ENCODE data around the gene AIFM1.

Gene AIFM1

DNA sequence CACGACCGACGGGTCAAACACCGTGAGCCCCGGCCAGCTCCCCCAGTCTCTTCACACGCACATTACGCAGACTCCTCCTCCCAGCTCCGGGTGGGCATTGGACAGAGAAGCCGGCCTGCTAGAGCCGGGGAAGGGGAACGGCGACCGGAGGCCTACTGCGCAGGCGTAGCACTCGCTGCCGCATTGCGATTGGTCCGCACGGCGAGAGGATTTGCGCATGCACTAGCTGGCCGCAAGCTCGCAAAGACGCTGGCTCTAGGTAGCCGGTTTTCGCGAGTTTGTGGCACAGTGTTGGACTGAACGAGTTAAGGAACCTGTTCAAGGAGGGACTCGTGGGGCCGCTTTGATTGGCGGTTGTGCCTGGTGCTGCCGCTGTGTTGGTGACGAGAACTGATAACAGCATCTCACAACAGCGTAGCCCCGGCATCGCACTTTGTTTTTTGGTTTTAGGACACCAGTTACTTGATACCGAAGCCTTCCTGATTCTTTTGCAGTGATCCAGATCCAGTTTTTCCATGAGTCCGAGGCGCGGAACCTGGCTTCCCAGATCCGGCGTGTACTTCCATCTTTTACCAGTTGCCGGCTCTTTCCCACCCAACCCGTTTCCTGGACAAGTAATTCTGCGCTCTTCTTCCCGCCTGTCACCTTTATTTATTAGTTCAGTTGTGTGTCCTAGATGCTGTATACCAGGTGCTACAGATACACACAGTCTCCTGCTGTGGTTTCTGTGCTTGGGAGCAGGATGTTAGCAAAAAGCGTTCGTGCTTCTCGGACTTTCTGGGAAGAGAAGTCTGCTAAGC lies at the start of gene AIFM1:
AIFM1 (minus strand) TSS at position 139 of the 800 bp plus-strand sequence. CDS start 185 bp downstream, outside the sequence.
- peak; percentile 39 to 90 (median 82) for DNase-seq

DNA sequence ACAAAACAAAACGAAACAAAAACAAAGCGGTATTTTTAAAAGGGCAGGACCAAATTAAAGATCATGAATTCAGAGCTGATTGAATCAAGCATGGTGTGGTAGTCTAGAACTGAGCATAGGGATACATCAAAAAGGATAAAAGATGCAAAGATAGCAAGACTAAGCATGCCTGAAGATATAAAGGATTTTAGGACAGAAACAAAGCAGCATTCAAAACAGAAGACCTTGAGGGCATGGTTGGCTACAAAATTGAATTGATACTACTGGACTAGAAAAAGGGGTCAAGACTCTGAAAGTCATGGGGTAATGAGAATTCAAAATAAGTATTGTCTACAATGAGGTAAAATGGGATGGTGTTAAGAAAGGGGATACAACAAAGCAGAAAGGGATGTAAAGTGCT lies 47.7 kb upstream of the AIFM1 start:
- DNase-seq: no peak

DNA sequence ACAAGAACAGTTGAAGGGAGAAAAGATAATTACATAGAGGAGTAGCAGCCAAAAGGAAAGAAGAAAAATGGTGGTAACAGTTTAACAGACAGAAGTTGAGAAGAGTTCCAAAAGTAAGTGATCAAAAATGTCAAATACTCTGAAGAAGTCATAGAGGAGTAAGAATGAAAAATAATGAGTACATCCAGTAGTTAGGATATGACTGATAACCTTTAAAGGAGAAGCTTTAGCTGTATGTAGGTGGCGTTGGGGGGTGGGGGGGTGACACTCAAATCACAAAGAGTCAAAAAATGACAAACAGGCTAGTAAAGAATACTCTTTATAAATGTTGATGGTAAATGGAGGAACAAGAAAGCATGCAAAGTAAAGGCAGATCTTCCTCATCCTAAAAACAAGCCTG lies 46.7 kb upstream of the AIFM1 start:
- no peak for DNase-seq

DNA sequence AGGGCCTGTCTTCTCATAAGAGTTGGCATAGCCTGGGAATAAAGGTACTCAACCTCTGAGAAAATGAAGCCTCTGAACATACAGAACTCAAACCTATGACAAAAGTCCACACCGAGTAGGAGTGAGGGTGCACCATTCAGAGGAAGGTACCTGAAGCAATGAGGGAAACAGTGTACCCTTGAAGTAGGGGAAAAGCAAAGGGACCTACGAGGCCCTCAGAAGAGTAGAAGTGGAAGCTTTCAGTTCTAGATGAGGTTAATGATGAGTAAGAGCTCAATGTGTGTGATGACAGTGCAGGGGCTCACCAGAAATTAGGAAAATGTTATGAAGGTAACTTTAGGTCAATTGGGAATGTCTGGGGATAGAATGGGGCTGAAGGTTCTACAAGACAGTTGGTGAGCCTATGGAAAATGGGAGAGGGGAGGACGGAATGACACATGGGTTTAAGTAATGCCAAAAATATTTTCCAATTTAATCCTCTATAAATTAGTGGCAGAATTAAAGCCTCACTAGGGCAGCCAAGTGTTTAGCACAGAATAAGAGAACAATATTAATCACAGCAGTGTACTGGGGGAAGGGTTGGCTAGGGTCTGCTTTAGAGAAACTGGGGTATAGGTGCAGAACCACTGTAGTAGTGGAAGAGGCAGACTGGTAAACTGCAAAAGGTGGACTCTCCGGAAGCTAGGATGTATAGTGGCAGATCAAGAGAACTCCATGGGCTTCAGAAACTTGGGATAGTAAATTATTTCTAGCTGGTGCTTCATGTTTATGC lies 46.0 kb upstream of the AIFM1 start:
- no peak for DNase-seq

DNA sequence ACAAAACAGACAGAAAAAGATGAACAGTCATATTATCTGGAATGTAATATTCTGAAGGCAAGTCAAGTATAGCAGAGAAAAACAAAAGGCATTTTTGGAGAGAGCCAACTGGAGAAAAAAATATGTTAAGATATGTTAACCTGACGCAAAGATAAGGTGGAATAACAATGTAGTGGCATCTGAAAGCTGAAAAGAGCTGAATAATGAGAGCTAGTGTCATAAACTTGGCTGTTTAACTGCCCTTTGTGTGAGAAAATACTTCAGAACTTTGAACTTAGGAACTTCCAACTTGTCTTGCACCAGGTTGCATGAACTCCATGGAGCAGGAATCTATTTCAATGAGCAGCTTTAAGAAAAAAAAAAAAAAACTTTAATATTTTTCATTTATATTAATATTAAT lies 39.0 kb upstream of the AIFM1 start:
- DNase-seq: no peak

DNA sequence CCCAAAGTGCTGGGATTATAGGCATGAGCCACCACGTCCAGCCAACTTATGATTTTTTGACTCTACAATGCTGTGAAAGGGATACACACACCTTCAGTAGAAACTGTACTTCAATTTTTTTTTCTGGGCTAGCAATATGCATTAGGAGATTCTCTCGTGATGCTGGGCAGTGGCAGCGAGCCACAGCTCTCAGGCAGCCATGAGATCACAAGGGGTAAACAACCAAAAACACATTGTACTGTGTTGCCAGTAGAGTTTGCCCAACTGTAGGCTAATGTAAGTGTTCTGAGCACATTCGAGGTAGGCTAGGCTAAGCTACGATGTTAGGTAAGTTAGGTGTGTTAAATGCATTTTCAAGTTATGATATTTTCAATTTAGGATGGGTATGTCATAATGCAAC lies 31.8 kb upstream of the AIFM1 start:
- no peak for DNase-seq

DNA sequence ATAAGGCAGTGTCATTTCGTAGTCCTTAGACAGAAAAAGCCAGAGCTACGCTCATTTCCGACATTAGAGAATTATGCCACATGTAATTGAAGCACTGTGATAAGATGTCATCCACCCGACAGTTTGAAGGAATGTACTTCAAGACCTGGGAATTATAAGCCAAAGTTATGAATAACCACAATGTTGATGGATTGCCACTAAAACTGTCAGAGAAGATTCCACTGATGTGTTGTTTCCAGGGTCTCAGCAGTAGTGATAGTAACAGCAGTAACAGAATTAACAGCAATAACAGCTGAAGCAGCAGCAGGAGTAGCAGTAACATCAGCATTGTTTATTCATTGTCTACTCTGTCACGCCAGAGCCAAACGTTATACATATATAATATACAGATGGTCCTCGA lies 30.8 kb upstream of the AIFM1 start:
- DNase-seq: no peak

DNA sequence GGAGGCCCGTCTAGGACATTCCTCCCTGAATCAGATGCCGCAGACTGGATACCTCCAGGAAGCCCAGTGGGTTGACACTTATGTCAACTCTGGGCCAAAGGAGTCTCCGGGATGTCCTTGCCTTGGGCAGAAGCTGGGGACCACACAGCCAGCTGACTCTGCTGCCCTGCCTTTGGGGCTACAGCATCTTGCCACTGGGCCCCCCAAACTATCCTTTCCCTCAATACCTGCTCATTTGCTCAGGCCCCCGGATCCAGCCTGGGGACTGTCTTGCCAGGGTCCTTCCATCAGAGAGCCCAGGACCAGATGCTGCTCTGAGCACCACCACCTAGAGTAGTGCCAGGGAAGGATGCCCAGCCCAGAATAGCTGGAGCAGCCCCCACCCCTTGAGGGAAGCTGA lies 25.2 kb upstream of the AIFM1 start:
- DNase-seq: no peak

DNA sequence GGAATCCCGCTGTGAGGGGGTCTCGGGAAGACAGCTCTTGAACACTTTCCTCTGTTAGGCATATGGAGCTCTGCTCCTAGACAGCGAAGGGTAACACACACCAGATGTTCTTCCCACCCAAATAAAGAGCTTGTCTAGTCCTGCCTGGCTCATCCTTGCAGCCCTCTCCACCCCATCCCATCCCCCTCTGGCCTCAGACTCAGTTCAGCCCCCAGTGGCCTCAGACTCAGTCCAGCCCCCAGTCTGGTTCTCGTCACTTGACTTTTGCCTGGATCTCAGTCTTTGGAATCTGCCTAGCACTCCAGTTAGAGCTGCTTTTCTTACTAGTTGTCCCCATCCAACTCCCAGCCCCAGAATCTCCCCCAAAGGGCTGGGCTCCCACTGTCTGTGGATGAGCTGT lies 21.0 kb upstream of the AIFM1 start:
- DNase-seq: no peak

DNA sequence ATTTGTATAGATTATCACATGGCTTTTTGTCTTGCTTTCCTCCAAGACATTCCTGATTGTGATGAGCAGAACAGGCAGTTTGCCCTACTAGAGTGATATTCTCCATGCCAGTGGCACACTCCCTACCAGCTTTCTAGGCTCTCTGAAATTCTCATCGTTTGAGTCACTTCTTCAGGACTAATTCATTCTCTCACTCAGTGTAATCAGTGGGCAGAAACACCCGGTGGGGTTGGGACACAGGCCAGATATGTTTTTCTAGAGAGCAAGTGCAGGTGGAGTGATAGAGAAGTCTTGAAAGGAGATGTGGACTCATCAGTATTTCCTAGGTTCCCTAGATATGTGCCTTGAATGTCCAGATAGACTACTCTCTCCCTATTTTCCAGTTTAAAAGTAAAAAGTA lies 19.2 kb upstream of the AIFM1 start:
- DNase-seq: no peak

DNA sequence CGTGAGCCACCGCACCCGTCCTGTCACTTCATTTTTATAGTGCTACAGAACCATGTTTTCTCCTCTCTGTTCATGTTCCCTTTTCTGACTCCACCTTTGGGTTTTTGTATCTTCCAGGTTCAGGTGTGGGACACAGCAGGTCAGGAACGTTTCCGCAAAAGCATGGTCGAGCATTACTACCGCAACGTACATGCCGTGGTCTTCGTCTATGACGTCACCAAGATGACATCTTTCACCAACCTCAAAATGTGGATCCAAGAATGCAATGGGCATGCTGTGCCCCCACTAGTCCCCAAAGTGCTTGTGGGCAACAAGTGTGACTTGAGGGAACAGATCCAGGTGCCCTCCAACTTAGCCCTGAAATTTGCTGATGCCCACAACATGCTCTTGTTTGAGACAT lies 18.5 kb upstream of the AIFM1 start:
- no peak for DNase-seq

DNA sequence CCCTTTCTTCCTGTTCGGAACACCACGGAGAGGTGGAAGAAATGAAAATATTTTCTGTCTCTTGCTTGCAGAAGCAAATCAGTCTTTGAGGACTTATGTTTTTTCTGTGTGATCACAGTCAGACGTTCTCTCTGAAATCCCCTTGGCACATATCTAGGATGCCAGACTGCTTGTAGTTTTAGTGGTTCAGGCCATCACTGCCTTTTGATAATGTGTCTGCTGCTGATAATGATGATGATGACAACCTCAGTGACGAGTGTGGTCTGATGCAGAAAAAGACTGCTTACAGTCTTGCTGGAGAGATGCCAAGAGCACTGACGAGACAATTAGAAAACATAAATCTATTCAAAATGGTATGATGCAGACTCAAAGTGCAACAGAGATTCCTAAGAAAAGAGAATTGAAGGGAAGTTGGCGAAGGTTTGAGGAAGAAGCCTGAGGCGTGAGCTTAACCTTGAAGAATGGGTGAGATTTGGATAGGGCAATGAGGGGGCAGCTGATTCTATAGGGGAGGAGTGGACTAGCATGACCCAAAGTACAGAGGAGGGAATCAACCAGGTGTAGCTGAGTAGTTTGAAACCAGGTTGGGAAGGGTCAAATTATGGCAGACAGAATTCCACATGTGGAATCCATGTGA lies 14.1 kb upstream of the AIFM1 start:
- DNase-seq: peak in 2 of 58 donors; percentile 11 to 21

DNA sequence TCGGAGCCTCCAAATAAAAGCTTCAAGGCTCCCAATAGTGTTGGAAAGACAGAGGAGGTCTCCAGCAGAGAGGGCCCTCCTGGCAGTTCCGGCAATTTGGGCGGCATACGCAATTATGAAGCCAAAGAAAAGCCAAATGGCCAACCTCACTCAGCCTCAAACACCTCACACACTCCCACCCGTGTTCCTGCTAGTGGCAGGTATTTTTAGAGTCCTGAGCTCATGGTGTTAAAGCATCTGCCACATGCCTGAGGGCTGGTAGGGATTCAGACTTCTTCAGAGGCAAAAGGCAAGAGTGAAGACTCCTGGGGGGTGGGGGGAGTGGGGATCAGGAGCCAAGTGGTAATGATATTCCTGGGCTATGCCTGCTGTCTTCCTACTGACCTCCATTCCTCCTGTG lies 13.5 kb upstream of the AIFM1 start:
- peak in 29 of 58 donors; percentile 1 to 45 (median 8) for DNase-seq

DNA sequence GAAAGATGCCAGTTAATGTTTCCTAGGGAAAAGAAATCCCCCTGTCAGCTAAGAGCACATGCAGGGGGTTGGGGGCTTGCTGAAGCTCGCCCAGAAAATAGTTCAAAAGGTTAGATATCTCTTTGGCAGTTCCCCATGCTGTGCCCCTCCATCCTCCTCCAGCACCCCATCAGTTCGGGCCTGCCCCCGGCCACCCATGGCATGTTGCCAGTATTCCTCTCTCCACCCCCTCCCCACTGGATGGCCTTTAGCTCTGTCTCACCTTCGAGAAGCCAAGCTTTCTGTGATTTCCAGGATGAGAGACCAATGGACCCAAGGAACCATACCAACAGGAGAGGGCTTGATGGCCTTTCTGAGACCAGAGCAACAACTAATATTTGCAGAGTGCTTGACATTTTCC lies 11.3 kb upstream of the AIFM1 start:
- no peak for DNase-seq

DNA sequence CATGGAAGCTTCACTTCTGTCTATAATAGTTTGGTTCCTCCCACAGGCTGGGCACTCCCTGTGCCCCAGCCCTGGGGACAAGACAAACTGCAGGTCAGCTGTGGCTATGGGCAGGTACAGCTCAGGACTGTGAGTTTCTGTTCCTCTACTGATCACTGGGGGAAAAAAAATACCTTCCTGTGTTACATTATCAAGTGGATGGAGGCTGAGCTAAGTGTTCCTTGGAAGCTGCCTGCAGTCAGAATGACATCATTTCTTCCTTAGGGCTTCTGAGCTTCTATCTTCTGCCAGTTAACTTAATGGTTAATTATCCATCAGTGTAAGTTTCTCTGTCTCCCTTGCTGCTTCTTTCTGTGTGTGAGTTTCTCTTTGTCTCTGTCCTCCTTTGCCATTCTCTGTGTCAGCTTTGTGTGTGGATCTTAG lies 10.7 kb upstream of the AIFM1 start:
- no peak for DNase-seq

DNA sequence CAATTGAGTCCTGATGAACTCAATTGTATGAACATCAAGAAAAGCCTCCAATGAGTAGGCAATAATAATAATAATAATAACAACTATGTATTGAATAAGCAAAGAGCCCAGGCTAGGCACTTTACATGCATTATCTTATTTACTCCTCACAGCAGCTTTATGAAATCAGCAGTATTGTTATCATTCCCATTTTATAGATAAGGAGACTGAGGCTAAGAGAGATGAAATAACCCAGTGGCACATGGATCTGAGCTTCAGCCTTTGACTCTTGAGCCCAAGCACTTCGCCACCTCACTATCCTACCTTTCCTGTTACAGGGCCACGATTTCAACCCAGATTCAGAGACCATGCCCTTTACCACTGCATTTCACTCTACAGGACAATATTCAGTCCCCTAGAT lies 9.3 kb upstream of the AIFM1 start:
- no peak for DNase-seq

DNA sequence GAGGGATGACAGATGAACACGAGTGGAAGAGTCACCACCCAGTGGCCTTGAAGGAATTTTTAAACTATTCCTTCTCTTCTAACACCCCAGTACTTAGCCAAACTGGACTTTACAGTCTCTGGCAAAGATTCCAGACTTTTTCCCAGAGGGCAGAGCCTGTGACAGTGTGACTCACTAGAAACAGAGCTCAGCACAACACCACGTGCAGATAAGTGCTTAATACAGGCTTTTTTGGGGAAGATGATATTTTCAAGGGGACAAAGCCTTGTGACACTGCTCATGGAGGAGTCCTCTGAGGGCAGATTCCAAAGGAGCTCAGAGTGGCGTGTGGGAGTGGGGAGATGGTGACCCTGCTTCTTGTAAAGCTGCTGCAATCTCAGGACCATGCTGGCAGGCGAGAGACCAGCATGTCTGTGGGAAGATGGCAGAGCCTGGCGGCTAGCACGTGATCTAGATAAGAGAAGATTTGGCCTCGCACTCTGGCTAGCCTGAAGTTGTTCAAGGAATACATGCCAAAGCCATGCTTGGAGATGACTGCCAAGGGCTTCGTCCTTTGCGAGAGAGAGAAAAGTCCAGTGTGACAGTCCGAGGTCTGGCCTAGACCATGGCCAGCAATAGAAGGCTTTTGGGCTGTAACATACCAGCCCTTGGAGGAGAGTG lies 8.5 kb upstream of the AIFM1 start:
- DNase-seq: peak in 11 of 58 donors; percentile 0 to 28 (median 3)

DNA sequence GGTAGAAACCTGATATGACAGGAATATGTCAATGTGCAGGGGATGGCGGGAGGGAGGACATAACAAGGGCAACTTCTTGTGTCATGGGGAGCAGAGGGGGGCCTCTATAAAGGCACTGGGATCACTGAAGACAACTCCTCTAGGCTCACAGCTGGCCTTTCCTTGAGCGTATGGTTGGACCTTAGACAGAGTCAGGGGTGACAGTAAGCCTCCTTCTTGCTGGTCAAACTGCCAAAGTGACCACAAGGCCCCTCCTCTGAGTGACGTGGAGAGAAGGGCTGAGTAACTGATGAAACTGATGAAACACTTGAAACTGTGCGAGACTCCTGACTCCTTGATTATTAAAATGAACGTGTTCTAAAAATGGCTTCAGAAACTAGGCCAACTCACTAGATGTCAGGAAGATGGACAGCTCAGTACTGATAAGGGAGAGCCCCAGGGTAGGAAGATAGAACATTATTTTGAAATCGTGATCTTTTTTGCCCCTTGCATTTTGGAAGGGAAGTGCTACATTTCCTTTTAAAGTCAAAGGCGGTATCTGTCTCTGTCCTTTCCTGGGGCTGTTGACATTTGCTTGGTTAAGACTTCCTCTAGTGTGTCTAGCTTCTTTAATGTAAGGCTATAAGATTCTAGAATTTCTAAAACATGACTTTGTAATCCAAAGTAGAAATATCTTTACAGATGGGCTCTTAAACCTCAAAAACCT lies 7.7 kb upstream of the AIFM1 start:
- peak in 30 of 58 donors; percentile 0 to 46 (median 8) for DNase-seq

DNA sequence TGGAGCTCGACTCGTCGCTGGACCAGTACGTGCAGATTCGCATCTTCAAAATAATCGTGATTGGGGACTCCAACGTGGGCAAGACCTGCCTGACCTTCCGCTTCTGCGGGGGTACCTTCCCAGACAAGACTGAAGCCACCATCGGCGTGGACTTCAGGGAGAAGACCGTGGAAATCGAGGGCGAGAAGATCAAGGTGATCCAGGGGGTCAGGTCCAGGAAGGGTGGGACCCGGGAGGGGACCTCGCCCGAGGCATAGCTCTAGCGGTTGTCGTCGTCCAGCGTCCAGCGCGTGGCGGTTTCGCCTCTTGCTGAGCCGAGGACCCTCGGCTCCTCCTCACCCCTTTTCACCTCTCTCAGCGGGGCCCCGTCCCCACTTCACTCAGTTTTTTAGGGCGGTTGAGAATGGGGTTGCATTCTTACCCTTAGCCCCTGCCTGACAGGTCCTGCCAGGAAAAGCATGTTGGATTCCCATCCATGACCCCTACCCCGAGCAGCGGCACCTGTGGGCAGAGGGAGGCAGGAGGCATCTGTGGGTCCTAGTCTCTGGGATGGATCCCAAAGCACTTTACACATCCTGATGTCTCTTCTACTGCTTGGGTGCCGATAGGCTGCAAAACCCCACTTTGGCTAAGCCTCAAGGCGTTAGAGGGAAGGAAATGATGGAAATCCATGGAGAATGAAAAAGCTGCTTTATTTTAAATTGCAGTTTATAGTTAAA lies 6.6 kb upstream of the AIFM1 start:
- peak in 9 of 58 donors; percentile 3 to 41 (median 15) for DNase-seq

DNA sequence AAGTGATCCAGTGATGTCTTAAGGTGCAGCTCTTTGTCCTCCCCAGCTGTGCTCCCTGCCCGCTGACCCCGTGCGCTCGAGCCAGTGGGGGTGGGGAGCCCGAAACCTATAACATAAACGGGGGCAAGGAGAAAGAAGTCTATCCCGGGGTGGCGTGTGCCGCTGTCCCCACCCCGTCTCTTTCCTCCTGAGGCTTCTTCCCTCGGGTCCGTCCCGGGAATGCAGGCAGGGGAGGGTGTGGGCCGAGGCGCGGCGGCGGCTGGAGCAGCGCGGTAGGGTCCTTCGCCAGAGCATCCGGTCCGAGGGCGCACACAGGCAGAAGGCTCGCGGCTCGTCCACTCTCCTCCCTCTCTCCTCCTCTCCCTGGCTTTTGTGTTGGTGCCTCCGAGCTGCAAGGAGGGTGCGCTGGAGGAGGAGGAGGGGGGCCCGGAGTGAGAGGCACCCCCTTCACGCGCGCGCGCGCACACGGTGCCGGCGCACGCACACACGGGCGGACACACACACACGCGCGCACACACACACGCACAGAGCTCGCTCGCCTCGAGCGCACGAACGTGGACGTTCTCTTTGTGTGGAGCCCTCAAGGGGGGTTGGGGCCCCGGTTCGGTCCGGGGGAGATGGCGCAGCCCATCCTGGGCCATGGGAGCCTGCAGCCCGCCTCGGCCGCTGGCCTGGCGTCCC lies 5.9 kb upstream of the AIFM1 start, which contains the start of gene RAB33A:
RAB33A (plus strand) TSS at position 517 of the 681 bp plus-strand sequence; CDS start at position 618, 101 bp downstream.
- peak in 57 of 58 donors; percentile 1 to 78 (median 58) for DNase-seq
